LNCaP clone FGC (cell line): ENCODE results near the gene TMEM51.

Experiments used
- DNase-seq: peaks from one replicate; pipeline ENCODE4 v3.0.0-alpha.2; 2011; ENCODE audit warnings: low read depth
- H3K4me3 ChIP-seq: 2 replicates; pipeline ENCODE4 v1.5.1; 2011; ENCODE audit warnings: mild to moderate bottlenecking, low read depth, low read length, control low read depth
- CTCF ChIP-seq: IDR thresholded peaks from 2 replicates; pipeline ENCODE4 v1.5.1; 2012; ENCODE audit warnings: mild to moderate bottlenecking; ENCODE audit not compliant: control insufficient read depth, insufficient read depth; ENCODE audit errors: extremely low read depth

Gene TMEM51

GRCh38 chr1:15210651-15211375 lies 57.3 kb downstream of the TMEM51 start:
- no peak for DNase-seq
- TF ChIP-seq CTCF: no peak
- H3K4me3 ChIP-seq: no peak overlapping the region

- no peak for DNase-seq
- H3K4me3 ChIP-seq: no peak overlapping the region
- TF ChIP-seq CTCF: no peak
Observed at GRCh38 chr1:15211424-15211823, 57.9 kb downstream of the TMEM51 start.

- DNase-seq: no peak
- H3K4me3 ChIP-seq: no peak overlapping the region
- TF ChIP-seq CTCF: no peak
Observed at GRCh38 chr1:15212216-15212953, 58.8 kb downstream of the TMEM51 start.

- H3K4me3 ChIP-seq: no peak overlapping the region
- no peak for TF ChIP-seq CTCF
- DNase-seq: no peak
Observed at GRCh38 chr1:15212954-15213291, 59.4 kb downstream of the TMEM51 start.

DNA sequence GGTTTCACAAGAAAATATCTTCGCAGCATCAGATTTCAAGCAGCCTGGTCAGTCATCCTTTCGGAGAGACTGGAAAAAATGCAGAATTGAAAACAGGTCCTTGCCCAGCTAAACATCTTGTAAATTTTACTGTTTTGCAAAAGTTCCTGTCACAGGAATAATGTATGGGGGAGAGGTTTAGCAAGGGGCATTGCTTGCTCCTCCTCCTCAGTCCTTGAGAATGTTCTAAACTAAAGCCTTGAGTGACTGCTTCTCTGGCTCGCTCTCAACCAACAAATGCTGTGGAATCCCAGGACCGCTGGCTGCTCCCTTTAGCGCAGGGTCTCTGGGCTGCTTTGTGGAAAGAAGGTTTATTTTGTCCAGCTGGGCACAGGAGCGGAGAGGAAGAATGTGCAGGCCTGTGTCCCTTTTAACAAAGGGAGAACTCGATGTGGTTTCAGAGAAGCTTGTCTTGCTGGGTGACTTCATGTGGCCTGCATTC lies 59.8 kb downstream of the TMEM51 start:
- H3K4me3 ChIP-seq: no peak overlapping the region
- TF ChIP-seq CTCF: no peak
- DNase-seq: no peak

GRCh38 chr1:15214527-15214926 lies 61.0 kb downstream of the TMEM51 start:
- H3K4me3 ChIP-seq: no peak overlapping the region
- TF ChIP-seq CTCF: no peak
- no peak for DNase-seq
